NCI-H345 treated with DMSO at 0.1 percent for 48 hours (cell line): ENCODE measurements around the gene OR2A25.
"Not testable (repeated sequence)": the region's sequence is repeated elsewhere in the genome, so short reads cannot be mapped to it uniquely, and the experiment has no call there.

Experiments
- DNase-seq: peaks from one replicate; lab custom pipeline; 2025; ENCODE audit not compliant: unreplicated experiment; lab: John Stamatoyannopoulos, UW

The OR2A25 gene, protein sequence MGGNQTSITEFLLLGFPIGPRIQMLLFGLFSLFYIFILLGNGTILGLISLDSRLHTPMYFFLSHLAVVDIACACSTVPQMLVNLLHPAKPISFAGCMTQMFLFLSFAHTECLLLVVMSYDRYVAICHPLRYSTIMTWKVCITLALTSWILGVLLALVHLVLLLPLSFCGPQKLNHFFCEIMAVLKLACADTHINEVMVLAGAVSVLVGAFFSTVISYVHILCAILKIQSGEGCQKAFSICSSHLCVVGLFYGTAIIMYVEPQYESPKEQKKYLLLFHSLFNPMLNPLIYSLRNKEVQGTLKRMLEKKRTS

GRCh38 chr7:144069511-144069910 lies at the start of gene OR2A25:
Gene OR2A25, plus strand, starts transcription at chr7:144069811. Its CDS starts 4,409 bp downstream, at chr7:144074220.
- no peak for DNase-seq

DNA sequence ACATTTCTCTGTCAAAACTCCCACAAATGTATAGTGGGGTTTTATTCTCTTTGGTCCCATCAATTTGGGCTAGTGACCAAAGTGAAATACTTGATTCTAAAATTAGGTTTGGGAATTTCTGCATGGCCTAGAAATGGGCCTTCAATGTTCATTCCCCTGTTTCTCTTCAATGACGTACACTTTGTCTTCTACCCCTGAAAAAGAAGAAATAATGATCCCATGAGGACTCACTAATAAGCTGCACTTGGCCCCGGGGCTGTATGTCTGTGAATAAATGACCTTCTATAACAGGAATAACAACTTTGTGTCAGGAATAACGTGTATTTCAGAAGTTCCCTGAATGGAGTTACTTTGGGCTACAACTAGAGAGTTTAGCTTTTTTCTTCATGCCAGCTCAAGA lies 49.3 kb upstream of the OR2A25 start:
- DNase-seq = no peak

DNA sequence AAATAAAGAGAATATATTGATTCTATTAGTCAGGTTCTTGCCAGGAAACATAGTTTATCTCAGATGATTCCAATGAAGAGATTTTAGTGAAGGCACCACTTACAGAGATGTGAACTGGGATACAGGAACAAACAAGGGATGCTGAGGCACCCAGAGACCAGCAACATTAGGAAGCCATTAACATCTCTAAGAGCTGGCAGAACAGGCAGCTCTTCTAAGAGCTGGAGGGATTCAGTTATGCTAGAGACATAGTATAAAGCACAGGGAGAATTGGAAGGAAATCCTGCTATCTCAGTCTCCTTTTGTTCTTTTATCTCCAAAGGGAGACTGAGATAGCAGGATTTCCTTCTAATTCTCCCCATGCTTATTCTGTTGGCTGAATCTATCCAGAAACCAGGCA lies 47.4 kb upstream of the OR2A25 start:
- DNase-seq = no peak

DNA sequence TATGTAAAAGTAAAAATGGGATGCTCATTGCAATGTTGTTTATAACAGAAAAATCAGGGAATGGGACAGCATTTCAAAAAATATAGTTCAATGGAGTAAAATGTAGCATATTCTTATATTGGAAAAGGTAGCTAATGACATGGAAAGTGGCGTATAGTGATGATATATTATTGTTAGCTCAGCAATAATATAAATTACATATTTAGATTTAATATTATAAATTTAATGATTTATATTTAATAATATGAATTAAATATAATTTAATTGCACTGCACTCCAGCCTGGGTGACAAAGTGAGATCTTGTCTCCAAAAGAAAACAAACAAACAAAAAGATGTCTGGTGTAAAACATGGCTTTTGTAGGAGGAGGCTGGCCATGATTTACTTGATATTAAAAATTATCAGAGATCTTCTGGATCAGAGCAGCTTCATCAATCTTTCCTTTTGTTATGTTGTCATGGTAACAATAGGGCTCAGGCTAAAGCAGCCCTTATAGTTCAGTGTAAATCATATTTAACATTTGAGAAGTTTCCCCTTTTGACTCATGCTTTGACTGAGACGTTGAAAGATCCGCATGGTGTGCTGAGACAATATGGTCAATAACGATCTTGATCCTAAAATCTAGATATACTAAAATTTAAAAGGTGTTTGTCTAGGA lies 46.3 kb upstream of the OR2A25 start:
- DNase-seq = no peak

DNA sequence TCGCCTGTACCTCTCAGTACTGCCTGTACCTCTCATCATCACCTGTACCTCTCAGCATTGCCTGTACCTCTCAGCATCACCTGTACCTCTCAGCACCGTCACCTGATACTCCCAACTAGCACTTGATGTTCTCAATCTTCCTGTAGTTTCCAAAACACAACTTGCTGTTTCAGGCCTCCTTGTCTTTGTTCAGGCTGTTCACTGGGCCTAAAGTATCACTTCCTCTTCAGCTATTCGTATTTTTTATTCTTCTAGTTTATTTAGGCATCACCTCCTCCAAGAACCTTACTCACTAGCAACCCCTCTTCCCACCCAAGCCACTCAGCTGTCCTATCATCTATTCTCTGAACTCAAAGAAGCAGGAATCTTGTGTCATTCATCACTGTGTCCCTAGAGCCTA lies 45.4 kb upstream of the OR2A25 start:
- no peak for DNase-seq

DNA sequence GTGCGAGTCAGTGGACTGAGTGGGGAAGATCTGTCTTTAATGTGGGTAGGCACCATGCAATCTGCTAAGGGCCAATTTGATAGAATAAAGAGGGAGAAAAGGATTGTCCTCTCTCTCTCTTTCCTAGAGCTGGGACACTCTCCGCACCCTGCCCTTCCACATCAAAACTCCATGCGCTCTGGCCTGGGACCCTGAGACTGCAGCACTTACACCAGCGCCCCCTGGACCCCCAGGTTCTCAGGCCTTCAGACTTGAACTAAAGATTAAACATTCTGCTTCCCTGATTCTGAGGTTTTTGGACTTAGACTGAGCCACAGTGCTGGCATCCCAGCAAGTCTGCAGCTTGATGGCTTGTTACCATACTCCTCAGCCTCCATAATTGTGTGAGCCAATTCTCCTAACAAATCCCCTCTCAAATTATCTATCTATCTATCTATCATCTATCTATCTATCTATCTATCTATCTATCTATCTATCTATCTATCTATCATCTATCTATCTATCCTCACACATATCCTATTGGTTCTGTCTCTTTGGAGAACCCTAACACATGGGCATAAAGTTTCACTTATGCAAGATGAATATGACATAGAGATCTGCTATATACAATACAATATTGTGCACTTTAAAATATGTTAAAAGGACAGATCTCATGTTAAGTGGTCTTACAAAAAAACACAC lies 43.3 kb upstream of the OR2A25 start:
- DNase-seq = no peak

DNA sequence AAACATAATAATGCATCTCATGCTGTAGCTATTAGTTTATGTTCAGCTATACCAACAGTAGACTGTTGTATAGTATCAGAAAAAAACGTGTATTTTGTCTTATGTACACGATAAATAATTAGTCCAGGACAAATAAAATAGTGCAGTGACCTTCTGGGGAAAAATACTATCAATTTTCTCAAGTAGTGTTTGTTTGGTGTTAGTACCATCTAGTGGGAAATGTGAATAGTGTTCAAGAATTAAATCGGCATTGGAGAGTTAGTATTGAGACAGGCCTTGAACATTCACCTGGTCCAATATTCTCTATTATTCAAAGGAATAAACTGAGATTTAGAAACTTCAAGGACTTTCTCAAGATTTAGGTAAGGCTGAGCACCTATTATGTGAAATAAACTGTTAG lies 42.5 kb upstream of the OR2A25 start:
- DNase-seq = no peak

DNA sequence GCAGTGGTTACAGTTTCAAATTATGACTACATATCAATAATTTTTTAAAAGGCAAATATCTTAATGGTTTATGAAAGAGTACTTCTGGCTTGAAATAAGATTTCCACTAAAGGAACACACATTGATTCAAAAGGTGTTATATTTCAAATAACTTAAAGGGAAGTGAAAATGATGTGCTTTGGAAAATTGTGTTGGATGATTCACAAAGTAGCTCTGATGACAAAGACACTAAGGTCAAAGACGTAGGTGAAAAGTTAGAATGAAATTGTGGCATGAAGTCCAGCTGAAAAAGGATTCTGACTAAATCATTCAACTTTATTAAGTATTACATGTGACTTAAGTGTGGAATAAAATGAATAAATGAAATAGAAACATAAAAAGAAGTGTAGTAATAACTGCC lies 41.6 kb upstream of the OR2A25 start:
- no peak for DNase-seq

DNA sequence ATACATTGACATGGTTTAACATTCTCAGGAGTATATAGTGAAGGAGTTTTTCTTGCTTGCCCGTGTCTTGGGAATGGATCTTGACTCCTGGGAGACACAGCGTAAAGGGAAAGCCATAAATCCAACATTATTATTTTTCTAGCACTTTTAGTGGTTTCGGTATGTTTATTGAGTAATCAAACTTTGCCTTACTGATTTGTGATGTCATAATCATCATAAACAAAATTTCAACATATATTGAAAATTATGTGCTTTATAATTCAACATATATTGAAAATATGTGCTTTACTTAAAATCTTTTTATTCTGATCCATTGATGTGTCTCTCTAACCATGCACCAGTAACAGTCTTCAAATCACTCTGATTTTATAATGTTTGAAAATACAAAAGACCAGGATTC lies 41.1 kb upstream of the OR2A25 start:
- DNase-seq = no peak

DNA sequence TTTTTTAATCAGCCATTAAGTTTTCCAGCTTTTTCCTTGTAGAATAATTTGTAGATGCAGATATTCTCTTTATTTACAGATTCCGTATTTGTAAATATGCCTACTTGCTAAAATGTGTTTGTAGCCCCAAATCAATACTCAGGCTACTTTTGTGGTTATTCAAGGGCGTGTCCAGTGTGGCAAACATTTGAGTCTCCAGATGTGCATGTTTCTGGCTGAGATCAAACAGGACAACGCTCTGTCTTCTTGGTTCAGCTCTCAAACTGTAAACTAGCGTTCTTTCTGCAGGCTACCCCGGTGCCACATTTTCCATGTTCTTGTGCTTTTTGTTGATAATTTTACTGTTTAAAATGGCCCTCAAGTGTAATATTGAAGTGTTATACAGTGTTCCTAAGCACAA lies 37.1 kb upstream of the OR2A25 start:
- no peak for DNase-seq

DNA sequence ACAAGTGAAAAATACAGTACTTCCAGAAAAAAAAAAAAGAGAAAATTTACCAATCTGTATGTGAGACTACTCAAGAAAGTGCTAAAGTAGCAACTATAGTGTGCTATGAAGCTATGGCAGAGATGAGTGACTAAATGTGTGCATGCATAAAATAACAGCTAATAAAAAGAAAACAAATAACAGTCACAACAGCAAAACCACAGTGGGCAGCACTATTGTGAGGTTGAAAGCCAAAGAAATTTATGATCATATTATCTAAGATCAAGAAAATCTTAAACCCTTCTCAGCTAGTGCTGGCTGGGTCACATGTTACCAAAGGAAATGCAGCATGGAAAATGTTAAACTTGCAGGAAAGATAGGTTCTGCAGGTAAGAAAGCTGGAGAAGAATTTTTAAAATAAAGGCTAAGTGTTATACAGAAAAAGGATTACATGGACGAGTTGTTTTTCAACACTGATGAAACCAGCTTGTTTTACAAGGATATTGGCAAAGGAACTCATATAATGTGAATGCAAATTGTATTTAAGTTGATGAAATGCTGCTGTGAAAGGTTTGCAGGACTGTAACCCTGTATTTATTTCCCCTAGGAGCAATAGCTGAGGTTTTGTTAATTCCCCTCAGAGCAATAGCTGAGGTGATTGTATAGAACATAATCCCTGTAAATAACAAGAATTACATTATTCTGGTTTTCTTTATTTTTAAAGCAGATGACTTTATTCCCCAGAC lies 36.5 kb upstream of the OR2A25 start:
- DNase-seq = no peak

DNA sequence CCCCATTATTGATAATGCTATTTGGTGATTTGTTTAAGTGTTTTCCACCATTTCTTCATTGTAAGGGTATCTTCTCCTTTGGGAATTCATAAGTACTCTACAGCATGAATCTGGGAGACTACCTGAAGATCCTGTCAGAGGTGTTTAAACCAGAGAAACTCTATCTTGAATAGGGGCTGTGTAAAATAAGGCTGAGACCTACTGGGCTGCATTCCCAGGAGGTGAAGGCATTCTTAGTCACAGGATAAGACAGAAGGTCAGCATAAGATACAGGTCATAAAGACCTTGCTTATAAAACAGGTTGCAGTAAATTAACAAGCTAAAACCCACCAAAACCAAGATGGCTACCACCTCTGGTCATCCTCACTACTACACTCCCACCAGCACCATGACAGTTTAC lies 34.2 kb upstream of the OR2A25 start:
- DNase-seq = no peak

- DNase-seq = no peak
Measured at GRCh38 chr7:144036302-144036885, 33.2 kb upstream of the OR2A25 start.

DNA sequence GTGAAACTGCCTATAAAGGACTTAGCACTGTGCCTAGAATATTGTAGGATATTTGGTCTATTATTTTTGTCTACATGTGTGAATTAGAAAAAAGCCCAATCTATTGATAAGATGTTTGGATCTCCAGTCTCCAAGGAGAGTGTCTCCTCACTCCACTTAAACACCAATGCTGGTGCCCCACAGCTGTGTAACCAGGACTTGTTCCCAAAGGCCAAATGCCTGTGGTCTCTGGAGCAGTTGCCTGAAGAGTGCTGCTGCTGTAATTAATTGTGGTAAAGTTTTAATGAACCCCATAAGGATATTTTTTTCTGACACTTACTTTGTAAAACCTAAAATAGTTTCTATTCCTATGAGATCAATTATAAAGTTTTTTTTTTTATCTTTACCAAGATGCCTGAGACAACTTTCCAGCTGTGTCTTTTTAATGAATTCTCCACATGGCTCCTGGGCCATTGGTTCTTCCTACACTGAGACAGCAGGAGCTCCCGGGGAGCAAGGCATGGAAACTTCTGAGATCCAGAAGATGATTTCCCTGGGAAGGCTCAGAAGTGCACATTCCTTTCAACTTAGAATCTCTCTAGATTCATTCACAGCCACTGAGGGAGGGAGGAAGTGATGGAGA lies 32.1 kb upstream of the OR2A25 start:
- DNase-seq = no peak

DNA sequence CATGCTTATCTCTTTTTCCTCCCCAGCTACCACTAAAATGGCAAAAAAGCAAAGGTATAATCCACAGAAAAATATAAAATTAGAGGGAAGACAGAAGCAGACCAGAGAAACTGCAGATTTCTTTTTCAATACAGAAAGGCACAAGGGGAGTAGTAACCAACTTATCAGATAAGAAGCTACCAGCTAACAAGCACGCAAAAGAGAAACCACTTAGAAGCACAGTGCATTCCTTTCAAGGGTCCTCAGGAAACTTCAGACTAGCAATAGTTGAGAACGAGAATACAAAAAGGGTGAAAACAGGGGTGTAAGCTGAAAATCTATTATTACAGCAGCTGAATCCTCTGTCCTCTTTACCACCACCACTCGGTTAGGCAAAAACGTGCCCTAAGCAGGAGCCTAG lies 30.7 kb upstream of the OR2A25 start:
- no peak for DNase-seq

GRCh38 chr7:144048648-144049047 lies 21.0 kb upstream of the OR2A25 start, which contains the start of gene OR2A5:
Gene OR2A5, plus strand, starts transcription at chr7:144048948. Its CDS starts 1,454 bp downstream, at chr7:144050402.
- peak; percentile 83 for DNase-seq

DNA sequence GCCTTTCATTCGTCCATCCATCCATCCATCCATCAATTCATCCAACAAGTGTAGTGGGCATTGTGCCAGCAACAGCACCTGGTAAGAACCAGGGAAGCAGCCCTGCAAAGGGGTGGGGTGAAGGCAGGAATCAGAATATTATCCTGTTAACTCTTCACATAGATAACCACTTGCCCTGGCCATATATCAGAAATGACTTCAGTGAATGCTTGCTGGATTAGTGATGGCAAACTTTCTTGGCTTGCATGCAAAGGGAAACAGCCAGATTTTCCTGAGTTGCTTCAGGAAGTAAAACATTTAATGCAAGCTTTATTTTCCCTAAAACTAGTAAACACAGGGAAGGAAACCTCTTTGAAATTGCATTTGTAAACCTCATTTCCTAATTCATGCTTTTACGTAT lies 20.1 kb upstream of the OR2A25 start:
- DNase-seq = peak; percentile 75

DNA sequence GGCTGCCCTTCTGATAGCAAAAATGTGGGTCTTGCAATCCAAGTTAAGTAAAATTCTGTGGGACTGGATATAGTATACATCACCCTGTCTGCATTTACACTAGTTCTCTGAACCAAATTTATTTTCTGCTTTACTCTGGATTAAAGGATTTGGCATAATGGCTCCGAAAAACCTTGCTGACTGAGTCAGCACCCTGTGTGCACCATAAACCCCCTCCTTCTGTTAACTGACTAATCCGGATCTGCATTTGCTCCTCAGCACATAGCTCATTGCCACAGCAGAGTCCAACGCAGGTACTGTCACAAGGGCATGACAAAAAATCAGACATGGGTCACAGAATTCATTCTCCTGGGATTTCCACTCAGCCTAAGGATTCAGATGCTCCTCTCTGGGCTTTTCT lies 19.5 kb upstream of the OR2A25 start:
- no peak for DNase-seq

DNA sequence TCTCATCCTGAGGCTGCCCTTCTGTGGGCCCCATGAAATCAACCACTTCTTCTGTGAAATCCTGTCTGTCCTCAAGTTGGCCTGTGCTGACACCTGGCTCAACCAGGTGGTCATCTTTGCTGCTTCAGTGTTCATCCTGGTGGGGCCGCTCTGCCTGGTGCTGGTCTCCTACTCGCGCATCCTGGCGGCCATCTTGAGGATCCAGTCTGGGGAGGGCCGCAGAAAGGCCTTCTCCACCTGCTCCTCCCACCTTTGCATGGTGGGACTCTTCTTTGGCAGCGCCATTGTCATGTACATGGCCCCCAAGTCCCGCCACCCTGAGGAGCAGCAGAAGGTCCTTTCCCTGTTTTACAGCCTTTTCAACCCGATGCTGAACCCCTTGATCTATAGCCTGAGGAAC lies 18.7 kb upstream of the OR2A25 start:
- DNase-seq = not testable (repeated sequence)

- DNase-seq = no peak
Measured at GRCh38 chr7:144057954-144058353, 11.7 kb upstream of the OR2A25 start.

DNA sequence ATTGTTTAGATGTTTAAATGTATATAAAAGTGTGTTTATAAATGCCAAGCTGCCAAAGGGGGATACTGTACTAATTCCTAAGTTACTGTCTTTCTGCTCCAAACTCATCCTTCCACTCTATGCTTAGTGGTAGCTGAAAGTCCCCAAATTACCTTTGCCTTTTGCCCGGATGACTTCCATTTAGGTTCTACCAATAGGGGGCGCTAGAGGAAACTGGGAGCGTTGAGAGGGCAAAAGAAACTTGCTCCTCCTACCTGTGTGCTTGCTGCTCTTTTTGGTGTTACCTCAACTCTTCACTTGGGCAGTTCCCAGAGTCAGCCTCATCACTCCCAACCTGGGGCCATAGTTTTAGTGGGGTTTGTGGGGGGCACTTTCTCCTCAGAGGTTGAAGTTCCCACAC lies 5.9 kb upstream of the OR2A25 start:
- DNase-seq = no peak
